HG03066 (cell line): ENCODE measurements around the gene DGKB.

Experiments
- ATAC-seq: cut with Tn5 transposase; IDR thresholded peaks from one replicate; pipeline ENCODE4 v1.9.1; 2021; ENCODE audit warnings: low read depth; ENCODE audit not compliant: unreplicated experiment

The DGKB gene

GRCh38 chr7:14868937-14869336, 33.6 kb downstream of the DGKB start:
- ATAC-seq = no peak

DNA sequence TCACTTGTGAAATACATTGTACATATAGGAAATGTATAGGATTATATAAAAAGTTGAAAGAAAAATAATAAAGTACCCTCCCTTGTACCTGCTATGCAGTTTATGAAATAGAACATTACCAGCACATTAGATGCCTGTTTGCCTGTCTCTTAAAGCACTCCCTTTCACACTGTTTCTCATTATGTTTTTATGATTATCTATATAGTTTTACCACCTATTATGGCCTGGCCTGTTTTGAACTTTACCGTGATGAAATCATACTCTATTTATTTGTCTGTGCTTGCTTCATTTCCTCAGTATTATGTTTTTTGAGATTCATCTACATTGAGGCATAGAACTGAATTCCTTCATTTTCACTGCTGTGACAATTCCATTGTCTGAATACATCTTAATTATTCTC, 41.1 kb downstream of the DGKB start:
- no peak for ATAC-seq

DNA sequence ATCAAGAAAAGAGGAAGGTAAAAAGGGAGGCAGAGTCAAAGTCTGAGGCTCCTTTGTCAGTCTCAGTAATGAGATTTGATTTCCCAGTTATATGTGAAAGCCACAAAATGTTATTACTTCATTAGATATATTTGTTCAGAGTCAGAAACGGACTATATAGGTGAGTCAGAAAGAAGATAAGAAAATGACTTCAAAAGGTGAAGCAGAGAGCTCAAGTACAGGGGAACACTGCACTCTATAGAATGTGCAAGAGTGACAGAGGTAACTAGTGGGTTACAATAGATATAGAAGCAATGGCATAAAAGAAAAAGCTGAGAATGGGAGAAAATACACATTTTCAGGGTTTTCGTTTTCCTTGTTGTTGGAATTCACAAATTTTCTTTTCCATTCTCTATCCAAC, 43.3 kb downstream of the DGKB start:
- no peak for ATAC-seq

DNA sequence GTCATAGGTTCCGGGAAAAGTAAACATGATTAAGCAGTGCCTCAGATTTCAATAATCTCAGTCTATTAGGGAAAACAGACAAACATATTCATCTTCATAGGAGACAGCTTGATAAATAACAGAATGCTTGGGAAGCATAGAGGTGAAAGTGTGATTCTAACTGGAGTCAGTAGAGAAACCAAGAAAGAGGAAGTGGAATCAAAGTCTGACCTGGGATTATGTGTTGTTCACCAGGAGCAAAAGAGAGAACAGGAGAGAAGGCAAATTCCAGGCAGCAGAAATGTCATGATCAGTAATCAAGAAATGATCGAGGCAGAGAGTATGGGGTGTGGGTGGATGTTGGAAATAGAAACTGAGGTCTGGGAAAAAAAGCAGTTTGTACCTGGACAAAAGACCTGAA, 43.7 kb downstream of the DGKB start:
- ATAC-seq = no peak

- ATAC-seq = no peak
These were observed 44.1 kb downstream of the DGKB start for GRCh38 chr7:14858410-14858809.

DNA sequence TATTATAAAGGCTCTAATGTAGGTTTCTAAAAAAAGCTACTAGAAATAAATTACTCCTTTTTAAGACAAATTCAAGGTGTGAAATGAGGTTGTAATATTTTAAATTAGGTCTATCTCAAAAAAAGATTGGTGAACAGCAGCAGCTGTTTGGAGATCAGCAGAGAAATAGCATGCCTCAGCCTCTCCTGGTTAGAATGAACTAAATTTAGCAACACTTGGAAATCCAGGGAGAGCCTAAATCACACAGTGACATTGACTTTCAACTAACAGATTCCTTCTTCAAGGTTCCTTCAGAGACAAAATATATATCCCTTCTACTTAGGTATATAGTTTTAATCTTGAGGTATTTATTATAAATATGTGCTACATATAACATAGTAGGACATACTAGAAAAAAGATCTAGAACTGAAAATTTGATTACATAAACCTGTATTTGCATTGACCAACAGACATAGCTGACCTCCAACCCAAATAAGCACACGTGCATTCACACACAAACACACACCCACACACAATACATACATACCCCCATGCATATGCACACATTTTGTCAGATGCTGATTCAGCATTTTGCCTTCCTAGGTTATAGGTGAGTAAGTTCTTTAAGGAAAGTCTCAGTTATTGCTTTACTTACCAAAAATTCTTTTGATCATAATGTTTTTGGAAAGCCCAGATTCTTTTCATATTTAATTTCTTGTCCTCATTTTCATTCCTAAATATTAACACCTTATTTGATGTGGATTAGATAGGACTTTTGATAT, 47.3 kb downstream of the DGKB start:
- ATAC-seq = no peak

- no peak for ATAC-seq
These were observed 48.1 kb downstream of the DGKB start for GRCh38 chr7:14854471-14854870.

DNA sequence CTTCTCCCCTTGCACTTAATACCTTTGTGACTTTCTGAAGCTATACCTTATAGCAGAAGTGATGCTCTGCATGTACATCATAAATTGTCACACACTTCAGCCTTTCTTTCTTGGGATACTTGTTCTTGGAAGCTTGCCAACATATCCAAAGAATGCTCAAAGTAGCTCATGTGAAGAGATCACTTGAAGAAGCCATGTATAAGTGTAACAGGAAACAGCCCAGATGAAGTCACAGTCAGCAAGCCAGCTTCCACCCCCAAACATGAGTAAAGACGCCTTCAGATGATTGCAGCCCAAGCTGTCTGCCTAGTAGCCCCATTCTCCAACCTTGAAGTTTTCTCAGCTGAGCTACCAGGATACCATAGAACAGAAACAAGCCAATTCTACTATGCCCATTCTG, 50.9 kb downstream of the DGKB start:
- no peak for ATAC-seq

GRCh38 chr7:14850039-14850438, 52.5 kb downstream of the DGKB start:
- ATAC-seq = no peak

DNA sequence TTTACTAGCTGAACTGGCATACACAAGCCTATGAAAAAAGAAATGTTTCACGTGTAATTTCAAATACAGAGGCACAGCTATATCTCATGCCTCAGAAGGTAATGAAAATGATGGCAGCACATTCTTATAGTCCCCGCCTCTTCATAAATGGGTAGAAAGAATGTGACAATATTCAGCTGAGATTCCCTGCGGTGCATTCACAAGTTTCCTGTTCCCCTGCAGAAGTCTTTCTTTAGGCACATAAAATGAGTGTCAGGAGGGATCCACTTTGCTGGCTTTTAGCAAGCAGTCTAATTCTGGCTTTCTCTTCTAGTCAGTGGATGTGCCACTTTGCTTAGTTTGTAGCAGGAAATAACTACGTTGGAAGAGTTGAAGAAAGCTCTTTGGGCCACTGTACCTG, 56.1 kb downstream of the DGKB start:
- ATAC-seq = no peak

DNA sequence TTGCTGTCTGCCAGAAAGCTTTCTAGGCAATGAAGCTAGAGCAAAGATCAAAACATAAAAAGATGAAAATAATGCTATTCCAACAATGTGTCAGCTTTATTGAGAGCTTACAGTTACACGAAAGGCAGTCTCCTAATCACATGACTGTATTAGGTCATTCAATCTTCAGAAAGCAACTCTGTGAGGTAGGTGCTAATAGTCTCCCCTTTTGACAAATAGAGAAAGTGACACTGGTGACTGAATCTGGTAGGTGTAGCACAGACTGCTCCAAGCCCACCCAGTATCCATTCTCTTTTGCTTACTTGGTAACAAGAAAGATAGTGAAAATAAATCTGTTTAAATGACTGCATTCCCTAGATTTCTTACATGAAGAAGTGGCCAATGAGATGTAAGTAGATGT, 58.8 kb downstream of the DGKB start:
- no peak for ATAC-seq

DNA sequence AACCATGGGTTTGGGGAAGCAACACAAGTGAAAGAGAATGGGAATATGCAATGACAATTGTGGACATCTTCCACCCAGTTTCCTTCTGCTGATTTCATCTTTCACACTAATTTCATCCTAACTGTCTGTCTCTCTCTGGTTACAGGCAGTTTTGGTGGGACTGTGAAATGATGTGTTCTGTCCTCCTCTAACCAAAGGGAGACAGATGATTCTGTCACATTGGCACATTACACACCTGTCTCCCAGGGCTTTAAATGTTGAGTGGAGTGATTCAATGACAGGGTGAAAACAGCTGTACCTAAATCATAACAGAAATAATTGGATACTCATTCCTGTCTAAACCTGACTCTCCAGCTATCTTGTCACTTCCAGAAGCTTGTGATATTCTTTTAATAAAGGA, 60.0 kb downstream of the DGKB start:
- ATAC-seq = no peak

DNA sequence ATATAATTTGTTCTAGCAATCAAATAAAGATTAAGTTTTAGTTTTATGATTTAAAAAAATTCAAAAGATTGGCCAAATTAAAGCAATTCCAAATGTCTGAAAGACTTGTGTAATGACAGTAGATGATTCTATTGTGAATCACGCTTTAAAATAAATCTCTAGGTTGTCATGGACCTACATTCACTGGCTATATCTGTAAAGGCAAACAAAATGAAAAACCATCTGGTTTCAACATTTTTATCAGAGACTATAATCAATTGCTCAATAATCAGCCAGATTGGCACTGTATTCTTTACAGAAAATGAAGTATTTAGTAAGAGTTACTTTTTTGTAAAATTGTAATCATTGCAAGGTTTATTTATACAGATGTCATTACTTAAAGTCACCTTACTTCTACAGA, 60.7 kb downstream of the DGKB start:
- ATAC-seq = no peak

DNA sequence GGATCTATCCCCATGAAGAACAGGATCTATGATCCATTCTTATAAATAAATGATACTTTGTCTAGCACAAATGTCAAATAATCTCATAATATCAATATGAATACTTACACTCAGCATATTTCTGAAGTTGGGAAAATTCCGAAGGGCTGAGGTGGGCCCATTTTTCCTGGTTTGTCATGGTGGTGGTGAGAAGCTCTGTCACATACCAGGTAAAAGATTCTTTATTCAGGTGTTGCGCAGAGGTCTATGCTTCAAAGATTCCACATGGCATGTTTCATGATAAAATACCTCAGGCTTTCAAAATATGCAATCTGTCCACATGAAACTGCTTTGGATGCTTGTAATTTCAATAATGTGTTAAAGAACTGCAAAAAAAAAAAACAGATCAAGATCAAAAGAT, 61.5 kb downstream of the DGKB start:
- no peak for ATAC-seq

GRCh38 chr7:14839307-14839706, 63.2 kb downstream of the DGKB start:
- no peak for ATAC-seq

DNA sequence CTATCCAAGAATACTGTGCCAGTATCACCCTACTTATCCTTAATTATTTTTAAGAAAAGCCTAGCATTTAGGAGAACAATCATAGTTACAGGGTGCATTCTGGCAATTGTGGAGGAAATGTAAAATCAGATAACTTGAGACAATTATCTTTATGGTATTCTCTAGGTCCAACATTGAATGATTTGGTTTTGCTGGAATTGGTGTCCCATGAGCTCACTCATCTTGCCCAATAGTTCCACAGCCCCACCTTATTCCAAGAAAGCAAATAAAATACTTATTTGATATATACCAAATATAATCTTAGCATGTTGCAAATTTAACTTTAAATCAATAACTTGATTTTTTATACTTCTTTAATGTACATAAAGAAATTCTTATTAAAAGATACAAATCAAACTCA, 65.3 kb downstream of the DGKB start:
- no peak for ATAC-seq

GRCh38 chr7:14836571-14837189, 65.9 kb downstream of the DGKB start:
- ATAC-seq = no peak

- no peak for ATAC-seq
These were observed 66.5 kb downstream of the DGKB start for GRCh38 chr7:14836006-14836405.

DNA sequence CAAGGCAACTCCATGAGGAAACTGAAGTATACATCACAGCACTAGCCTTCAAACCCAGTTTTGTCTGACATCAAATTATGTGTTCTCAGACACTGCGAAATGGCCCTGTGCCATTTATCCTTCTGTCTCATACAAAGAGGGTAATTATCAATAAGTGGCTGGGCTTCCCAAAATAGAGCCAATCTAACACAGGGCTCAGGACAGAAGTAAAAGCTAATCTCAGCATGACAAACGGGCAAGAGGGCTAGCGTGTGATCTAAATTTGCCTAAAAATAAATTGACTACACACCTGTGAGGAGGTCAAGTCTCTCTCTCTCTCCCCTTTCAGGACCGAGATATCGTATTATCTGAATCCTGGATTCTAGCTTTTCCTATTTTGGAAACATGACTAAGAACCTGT, 67.2 kb downstream of the DGKB start:
- no peak for ATAC-seq

DNA sequence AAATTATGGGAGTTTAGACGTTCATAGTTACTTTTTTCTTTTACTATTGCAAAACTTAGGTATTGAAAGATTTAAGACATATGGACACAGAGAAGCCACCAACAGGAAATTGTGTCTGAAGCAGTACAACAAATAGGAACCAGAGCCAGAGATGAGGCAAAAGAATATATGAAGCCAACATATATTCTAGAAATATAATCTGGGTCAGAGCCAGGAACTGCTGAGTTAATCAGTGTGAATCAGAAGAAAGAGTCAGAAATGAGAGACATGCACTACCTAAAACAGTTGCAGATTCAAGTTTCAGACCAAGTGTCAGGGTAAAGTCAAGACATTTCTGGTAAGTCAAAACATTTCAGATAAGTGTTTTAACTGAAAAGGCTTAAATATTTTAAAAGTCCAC, 67.7 kb downstream of the DGKB start:
- peak; percentile 53 for ATAC-seq

DNA sequence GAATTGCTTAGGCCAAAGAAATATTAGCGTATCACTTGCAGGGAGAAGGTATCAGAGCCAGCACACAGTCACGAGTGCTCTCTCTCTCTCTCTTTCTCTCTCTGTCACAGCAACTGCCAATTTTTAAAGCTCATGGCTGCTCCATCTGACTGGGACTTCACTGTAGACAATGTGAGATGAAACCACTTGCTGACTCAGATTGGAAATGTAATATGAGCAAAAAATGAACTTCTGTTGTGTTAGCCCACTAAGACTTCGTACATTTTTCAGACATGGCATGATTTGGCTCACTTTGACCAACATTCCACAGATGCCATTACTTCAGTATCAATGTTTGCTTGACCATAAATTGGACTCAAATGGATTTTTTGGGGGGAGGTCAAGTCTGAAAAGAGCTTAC, 68.1 kb downstream of the DGKB start:
- peak; percentile 64 for ATAC-seq

DNA sequence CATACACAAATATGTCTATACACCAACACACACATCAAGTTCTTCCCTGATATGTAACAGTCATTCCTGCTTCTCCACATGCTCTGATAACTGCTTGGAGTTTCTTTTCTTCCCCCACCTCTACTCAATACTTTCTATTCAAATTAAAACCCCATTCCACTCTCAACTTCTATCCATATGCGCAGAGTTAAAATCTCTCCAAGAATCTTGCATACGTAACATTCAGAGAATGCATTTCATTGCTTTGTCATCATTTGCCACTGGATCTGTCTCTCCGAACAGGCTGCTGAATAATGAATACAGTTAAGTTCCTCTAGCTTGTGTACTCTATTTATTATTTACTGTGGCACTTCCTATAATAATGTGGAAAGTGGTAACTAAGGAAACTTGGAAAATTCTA, 68.8 kb downstream of the DGKB start:
- no peak for ATAC-seq

- ATAC-seq = no peak
These were observed 74.5 kb downstream of the DGKB start for GRCh38 chr7:14828053-14828452.
